ENCODE measurements around the gene PADI1.

Gene PADI1

DNA sequence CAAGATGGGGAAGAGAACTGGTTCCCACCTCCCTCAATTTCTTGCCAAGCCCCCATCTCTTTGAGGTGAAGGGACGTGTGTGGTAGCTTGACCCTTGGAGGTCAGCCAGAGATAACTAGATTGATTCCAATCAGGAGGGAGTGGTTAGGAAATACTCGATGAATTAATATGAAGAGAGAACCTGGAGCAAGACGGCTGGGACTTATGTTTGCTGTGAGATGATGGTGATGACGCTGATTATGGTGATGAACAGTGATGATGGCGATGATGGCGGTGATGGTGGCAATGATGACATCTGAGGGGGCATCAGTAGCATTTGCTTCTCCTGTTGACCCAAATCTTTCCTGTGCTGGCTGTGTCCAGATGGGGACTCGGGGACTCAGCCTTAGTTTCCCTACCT is 724 bp downstream of the PADI1 start:
- no peak for DNase-seq (ENCODE audit: low read depth)
- TF ChIP-seq, protein P1, sequence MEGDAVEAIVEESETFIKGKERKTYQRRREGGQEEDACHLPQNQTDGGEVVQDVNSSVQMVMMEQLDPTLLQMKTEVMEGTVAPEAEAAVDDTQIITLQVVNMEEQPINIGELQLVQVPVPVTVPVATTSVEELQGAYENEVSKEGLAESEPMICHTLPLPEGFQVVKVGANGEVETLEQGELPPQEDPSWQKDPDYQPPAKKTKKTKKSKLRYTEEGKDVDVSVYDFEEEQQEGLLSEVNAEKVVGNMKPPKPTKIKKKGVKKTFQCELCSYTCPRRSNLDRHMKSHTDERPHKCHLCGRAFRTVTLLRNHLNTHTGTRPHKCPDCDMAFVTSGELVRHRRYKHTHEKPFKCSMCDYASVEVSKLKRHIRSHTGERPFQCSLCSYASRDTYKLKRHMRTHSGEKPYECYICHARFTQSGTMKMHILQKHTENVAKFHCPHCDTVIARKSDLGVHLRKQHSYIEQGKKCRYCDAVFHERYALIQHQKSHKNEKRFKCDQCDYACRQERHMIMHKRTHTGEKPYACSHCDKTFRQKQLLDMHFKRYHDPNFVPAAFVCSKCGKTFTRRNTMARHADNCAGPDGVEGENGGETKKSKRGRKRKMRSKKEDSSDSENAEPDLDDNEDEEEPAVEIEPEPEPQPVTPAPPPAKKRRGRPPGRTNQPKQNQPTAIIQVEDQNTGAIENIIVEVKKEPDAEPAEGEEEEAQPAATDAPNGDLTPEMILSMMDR (IDR thresholded peaks at IDR 0.05; ENCODE audit: low read length, missing control alignments) = no peak
- no peak overlapping the region for H3K4me3 ChIP-seq (replicated peaks; ENCODE audit: low read depth, low read length)

DNA sequence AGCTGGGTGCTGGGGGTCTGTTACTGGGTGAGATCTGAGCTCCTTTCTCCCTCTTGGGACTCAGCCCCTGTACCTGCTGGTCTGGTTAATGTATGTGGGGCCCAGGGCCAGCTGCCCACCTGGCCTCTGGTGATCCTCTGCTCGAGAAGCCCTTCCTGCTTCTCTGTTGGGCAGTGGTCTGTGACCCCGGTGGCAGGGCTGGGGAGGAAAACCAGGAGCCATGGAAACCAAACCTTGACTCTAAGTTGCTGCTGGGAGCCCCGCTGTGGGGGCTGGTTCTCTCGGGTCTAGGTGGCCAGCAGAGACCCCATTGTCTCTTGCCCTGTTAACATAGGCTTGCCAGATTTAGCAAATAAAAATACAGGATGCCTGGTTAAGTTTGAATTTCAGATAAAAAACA is 1.3 kb downstream of the PADI1 start:
- TF ChIP-seq, protein P1 (IDR thresholded peaks at IDR 0.05; ENCODE audit: low read length, missing control alignments) = no peak
- no peak for DNase-seq (ENCODE audit: low read depth)
- H3K4me3 ChIP-seq (replicated peaks; ENCODE audit: low read depth, low read length) = no peak overlapping the region

DNA sequence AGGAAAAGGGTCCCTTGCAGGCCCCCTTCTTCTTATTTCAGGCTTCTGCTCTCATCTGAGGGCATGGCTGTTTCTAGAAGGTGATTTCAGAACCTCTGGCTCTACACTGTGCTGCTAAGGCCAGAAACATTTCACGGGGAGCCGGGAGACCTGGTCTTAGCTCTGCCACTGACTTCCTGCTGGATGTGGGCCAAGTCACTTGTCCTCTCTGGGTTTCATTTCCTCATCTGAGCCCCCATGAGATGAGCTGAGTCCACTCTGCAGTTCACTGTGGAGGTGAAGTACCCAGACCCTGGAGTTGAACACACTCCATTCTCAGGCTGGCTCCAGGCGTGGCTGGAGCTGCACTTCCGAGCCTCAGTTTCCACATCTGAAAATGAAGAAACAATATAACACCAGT is 2.1 kb downstream of the PADI1 start:
- no peak for DNase-seq (ENCODE audit: low read depth)
- H3K4me3 ChIP-seq (replicated peaks; ENCODE audit: low read depth, low read length) = no peak overlapping the region
- TF ChIP-seq, protein P1 (IDR thresholded peaks at IDR 0.05; ENCODE audit: low read length, missing control alignments) = no peak

DNA sequence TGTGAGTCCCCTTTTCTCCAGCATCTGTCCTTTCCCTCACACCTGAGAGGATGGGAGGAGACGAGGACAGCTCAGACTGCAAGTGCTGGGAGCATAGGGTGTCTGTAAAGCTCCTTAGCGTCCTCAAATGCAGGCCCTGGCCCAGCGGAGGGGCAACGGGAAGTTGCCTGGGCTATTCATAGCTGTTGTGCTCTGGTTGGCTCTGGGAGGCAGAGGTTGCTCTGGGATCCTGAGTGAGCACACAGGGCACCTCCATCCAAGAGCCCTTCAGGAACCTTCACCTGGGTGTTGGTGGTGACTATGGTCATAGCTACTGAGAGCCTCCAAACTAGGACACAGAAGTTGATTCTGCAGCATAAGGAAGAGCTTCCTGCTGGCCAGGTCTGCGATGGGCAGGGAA is 2.6 kb downstream of the PADI1 start:
- TF ChIP-seq, protein P1 (IDR thresholded peaks at IDR 0.05; ENCODE audit: low read length, missing control alignments) = no peak
- DNase-seq (ENCODE audit: low read depth) = no peak
- no peak overlapping the region for H3K4me3 ChIP-seq (replicated peaks; ENCODE audit: low read depth, low read length)

DNA sequence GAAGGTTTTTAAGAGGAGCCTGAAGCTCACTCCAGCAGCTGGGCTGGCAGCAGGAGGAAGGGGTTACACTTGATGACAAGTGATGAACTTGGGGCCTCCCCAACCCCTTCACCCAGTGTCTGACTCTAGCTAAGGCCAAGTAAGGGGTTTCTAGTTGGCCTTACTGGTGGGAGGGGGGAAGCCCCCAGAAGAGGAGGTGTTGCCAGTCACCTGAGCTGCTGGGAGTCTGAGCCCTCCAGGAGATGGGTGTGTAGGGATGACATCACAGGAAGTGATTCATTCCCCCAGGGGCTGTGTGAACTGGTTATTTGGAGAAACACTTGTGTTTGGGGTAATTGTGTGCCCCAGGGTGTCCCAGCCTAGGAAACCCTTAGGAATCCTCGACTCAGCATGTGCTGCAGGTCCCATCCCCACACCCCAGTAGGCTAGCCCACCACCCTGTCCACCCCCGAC is 3.1 kb downstream of the PADI1 start:
- no peak overlapping the region for H3K4me3 ChIP-seq (replicated peaks; ENCODE audit: low read depth, low read length)
- peak; percentile 69 for DNase-seq (ENCODE audit: low read depth)
- TF ChIP-seq, protein P1 (IDR thresholded peaks at IDR 0.05; ENCODE audit: low read length, missing control alignments) = no peak

DNA sequence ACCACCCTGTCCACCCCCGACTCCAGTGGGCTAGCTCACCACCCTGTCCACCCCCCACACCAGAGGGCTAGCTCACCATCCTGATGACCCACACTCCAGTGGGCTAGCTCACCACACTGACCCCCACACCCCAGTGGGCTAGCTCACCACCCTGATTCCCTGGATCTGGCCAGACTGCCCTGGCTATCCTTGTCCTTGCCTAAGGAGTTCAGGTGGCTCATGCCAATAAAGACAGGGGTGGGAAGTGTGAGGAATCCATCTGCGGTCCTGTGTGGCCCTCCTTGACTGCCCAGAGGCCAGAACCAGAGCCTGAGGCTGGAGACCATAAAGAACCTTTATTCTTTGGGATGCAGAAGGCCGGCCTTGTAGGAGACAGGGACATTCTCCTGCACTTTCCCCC is 3.6 kb downstream of the PADI1 start:
- TF ChIP-seq, protein P1 (IDR thresholded peaks at IDR 0.05; ENCODE audit: low read length, missing control alignments) = no peak
- no peak for DNase-seq (ENCODE audit: low read depth)
- H3K4me3 ChIP-seq (replicated peaks; ENCODE audit: low read depth, low read length) = no peak overlapping the region

DNA sequence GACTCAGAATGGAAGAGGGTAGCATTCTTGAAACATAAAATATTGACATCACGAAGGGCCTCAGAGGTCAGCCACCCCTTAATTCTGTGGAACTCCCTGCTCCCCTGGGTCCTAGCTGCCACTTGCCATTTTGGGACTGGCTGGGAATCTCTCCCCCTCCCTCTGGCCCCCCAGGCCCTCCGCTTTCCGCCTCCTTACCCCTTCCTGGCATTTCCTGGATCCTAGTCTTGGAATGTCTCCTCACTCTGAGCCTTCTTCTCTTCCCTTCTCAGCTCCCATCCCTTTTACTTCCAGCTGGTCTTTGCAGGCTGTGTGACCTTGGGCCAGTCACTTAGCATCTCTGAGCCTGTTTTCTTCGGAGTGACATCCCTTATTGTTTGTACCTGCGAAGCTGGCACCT is 4.5 kb downstream of the PADI1 start:
- TF ChIP-seq, protein P1 (IDR thresholded peaks at IDR 0.05; ENCODE audit: low read length, missing control alignments) = no peak
- H3K4me3 ChIP-seq (replicated peaks; ENCODE audit: low read depth, low read length) = no peak overlapping the region
- no peak for DNase-seq (ENCODE audit: low read depth)
